Smooth muscle cell (in vitro differentiated cells): Measurements from ENCODE around the gene NXPH2. TPM values are rescaled to one million over a fixed set of nuclear protein-coding genes. Genes with fewer than 3 reads are reported as not detected.

Source experiments
- DNase-seq: peaks from one replicate; lab custom pipeline; 2025; ENCODE audit not compliant: unreplicated experiment; lab: John Stamatoyannopoulos, UW
- H2AFZ ChIP-seq: fragments of 200-600 bp; sonication (generic); 2 replicates; pipeline ENCODE4 v1.6.0; 2016; ENCODE audit warnings: antibody characterized with exemption, low read depth, mild to moderate bottlenecking
- H3F3A ChIP-seq: fragments of 200-600 bp; sonication (generic); 2 replicates; pipeline ENCODE4 v1.6.0; 2017; ENCODE audit warnings: antibody characterized with exemption, low read depth
- H3K27ac ChIP-seq: fragments of 200-600 bp; sonication (generic); 2 replicates; pipeline ENCODE4 v1.5.1; 2016; ENCODE audit warnings: low read depth, mild to moderate bottlenecking
- H3K27me3 ChIP-seq: fragments of 200-600 bp; sonication (generic); 2 replicates; pipeline ENCODE4 v1.6.1; 2016; ENCODE audit warnings: low read depth, mild to moderate bottlenecking
- H3K36me3 ChIP-seq: fragments of 200-600 bp; sonication (generic); 2 replicates; pipeline ENCODE4 v1.5.1; 2016; ENCODE audit warnings: low read depth
- H3K4me1 ChIP-seq: fragments of 200-600 bp; sonication (generic); 2 replicates; pipeline ENCODE4 v1.5.1; 2016; ENCODE audit warnings: low read depth
- H3K4me2 ChIP-seq: fragments of 200-600 bp; sonication (generic); 2 replicates; pipeline ENCODE4 v1.6.0; 2016; ENCODE audit warnings: mild to moderate bottlenecking
- H3K4me3 ChIP-seq: fragments of 200-600 bp; sonication (generic); 2 replicates; pipeline ENCODE4 v1.5.1; 2016; ENCODE audit warnings: mild to moderate bottlenecking
- H3K79me2 ChIP-seq: fragments of 200-600 bp; sonication (generic); 2 replicates; pipeline ENCODE4 v1.6.0; 2016; ENCODE audit warnings: low read depth, mild to moderate bottlenecking
- H3K9ac ChIP-seq: fragments of 200-600 bp; sonication (generic); 2 replicates; pipeline ENCODE4 v1.6.0; 2016; ENCODE audit warnings: low read depth
- H3K9me3 ChIP-seq: fragments of 200-600 bp; sonication (generic); replicated peaks from 2 replicates; pipeline ENCODE4 v1.5.1; 2016; ENCODE audit warnings: low read depth
- H4K20me1 ChIP-seq: fragments of 200-600 bp; sonication (generic); 2 replicates; pipeline ENCODE4 v1.6.0; 2016; ENCODE audit warnings: low read depth
- CTCF ChIP-seq: fragments of 200-600 bp; sonication (generic); IDR thresholded peaks from 2 replicates; pipeline ENCODE4 v1.5.1; 2017; ENCODE audit warnings: borderline replicate concordance, mild to moderate bottlenecking, antibody characterized with exemption; ENCODE audit not compliant: insufficient read depth, poor library complexity, severe bottlenecking
- WGBS: methylation state at CpG from one replicate; pipeline ENCODE4 v1.1.7; 2016; ENCODE audit warnings: low lambda C conversion rate; 5-methylcytosine and 5-hydroxymethylcytosine counted together
- polyA plus RNA-seq: library from polyadenylated mRNA; unstranded; fragments of >200 nt; fragmentation: Nextera tagmentation; extraction: Ambion mirVana; gene quantifications from 2 replicates; pipeline ENCODE4 v1.2.1, GENCODE V29; 2016
- total RNA-seq: library from RNA; depleted of rRNA; stranded (reverse); fragments of >200 nt; gene quantifications from 2 replicates; pipeline ENCODE4 v1.2.3, GENCODE V29; 2014

The NXPH2 gene
- total and polyA plus RNA-seq, 2 experiments from 2014 or later = not detected

GRCh38 chr2:138698428-138698827 lies 81.8 kb downstream of the NXPH2 start:
- Histone ChIP-seq H3K9me3 (no peaks in the 10 kb centered on the region), H3F3A (no peaks in the 10 kb centered on the region), H3K4me3 (no peak overlapping the region), H3K9ac (no peak overlapping the region), H2AFZ (no peak overlapping the region), H3K27me3 (no peaks in the 10 kb centered on the region), H3K4me2 (no peak overlapping the region), H3K4me1 (no peaks in the 10 kb centered on the region), H3K79me2 (no peaks in the 10 kb centered on the region), H4K20me1 (no peaks in the 10 kb centered on the region), H3K36me3 (no peaks in the 10 kb centered on the region), H3K27ac (no peak overlapping the region)
- 88% methylated on average over 6 of the region's 6 CpGs for WGBS
- no peak for TF ChIP-seq CTCF
- DNase-seq = no peak

- WGBS = 98% methylated on average over 1 of the region's 1 CpG
- Histone ChIP-seq H4K20me1 (no peaks in the 10 kb centered on the region), H3K9ac (no peak overlapping the region), H3K4me2 (no peak overlapping the region), H3K4me3 (no peak overlapping the region), H3K9me3 (no peaks in the 10 kb centered on the region), H3K4me1 (no peaks in the 10 kb centered on the region), H3F3A (no peaks in the 10 kb centered on the region), H3K36me3 (no peaks in the 10 kb centered on the region), H2AFZ (no peak overlapping the region), H3K79me2 (no peaks in the 10 kb centered on the region), H3K27me3 (no peaks in the 10 kb centered on the region), H3K27ac (no peak overlapping the region)
- DNase-seq = no peak
- TF ChIP-seq CTCF = no peak
These were observed 88.5 kb downstream of the NXPH2 start for GRCh38 chr2:138691667-138692066.

GRCh38 chr2:138689705-138690104 lies 90.5 kb downstream of the NXPH2 start:
- H3K27me3 ChIP-seq = no peaks in the 10 kb centered on the region
- H3K4me3 ChIP-seq = no peak overlapping the region
- H3K36me3 ChIP-seq = no peaks in the 10 kb centered on the region
- WGBS = 62% methylated on average over 4 of the region's 4 CpGs
- H3K27ac ChIP-seq = no peak overlapping the region
- no peak for TF ChIP-seq CTCF
- H3K79me2 ChIP-seq = no peaks in the 10 kb centered on the region
- H2AFZ ChIP-seq = no peak overlapping the region
- H3K4me1 ChIP-seq = no peaks in the 10 kb centered on the region
- H3F3A ChIP-seq = no peaks in the 10 kb centered on the region
- no peak overlapping the region for H3K4me2 ChIP-seq
- no peak overlapping the region for H3K9ac ChIP-seq
- no peaks in the 10 kb centered on the region for H4K20me1 ChIP-seq
- H3K9me3 ChIP-seq = no peaks in the 10 kb centered on the region
- DNase-seq = no peak

GRCh38 chr2:138682163-138682562 lies 98.0 kb downstream of the NXPH2 start:
- Histone ChIP-seq H3K4me1 (no peaks in the 10 kb centered on the region), H3K27me3 (no peaks in the 10 kb centered on the region), H3K9ac (no peak overlapping the region), H3K4me2 (no peak overlapping the region), H2AFZ (no peak overlapping the region), H3K9me3 (no peaks in the 10 kb centered on the region), H3K36me3 (no peaks in the 10 kb centered on the region), H4K20me1 (no peaks in the 10 kb centered on the region), H3K4me3 (no peak overlapping the region), H3F3A (no peaks in the 10 kb centered on the region), H3K79me2 (no peaks in the 10 kb centered on the region), H3K27ac (no peak overlapping the region)
- TF ChIP-seq CTCF = no peak
- 93% methylated on average over 2 of the region's 2 CpGs for WGBS
- DNase-seq = no peak
